Measurements from ENCODE around the gene VSTM2L. TPM values are rescaled to one million over a fixed set of nuclear protein-coding genes. Genes with fewer than 3 reads are reported as not detected.

The VSTM2L gene
- total RNA-seq, 1 experiment from 2014 or later, result 0.71 TPM

GRCh38 chr20:37937686-37938085 is 34.8 kb downstream of the VSTM2L start:
- BruUV-seq (replicated peaks), result no TSS peak
- no peak overlapping the region for H3K27ac Mint-ChIP-seq (ENCODE audit: unreplicated experiment)
- H3K27me3 Mint-ChIP-seq (ENCODE audit: unreplicated experiment), result peaks cover 57% of the 10 kb centered on the region
- TF ChIP-seq CTCF (IDR thresholded peaks at IDR 0.05; ENCODE audit: unreplicated experiment), result no peak
- intact Hi-C loops (cut with micrococcal nuclease; ENCODE audit: unreplicated experiment), result no loop called here
- H3K4me3 Mint-ChIP-seq (ENCODE audit: low read depth, unreplicated experiment), result no peak overlapping the region
- no peaks in the 10 kb centered on the region for H3K9me3 Mint-ChIP-seq (ENCODE audit: low read depth, unreplicated experiment)
- no peaks in the 10 kb centered on the region for H3K36me3 Mint-ChIP-seq (ENCODE audit: insufficient read depth, unreplicated experiment)
- CTCF ChIA-PET, result interaction anchor here (0.7 kb wide), 1 partner anchor 715 kb away, joined by 5 read pairs; no protein-coding TSS in a partner anchor
- no peak for DNase-seq
- H3K4me1 Mint-ChIP-seq (ENCODE audit: low read depth, unreplicated experiment), result no peaks in the 10 kb centered on the region

- CTCF ChIA-PET, result interaction anchor here (0.7 kb wide), 1 partner anchor 715 kb away, joined by 5 read pairs; no protein-coding TSS in a partner anchor
- TF ChIP-seq CTCF (IDR thresholded peaks at IDR 0.05; ENCODE audit: unreplicated experiment), result no peak
- Mint-ChIP-seq H3K4me1 (ENCODE audit: low read depth, unreplicated experiment) (no peaks in the 10 kb centered on the region), H3K27me3 (ENCODE audit: unreplicated experiment) (peaks cover 51% of the 10 kb centered on the region), H3K9me3 (ENCODE audit: low read depth, unreplicated experiment) (no peaks in the 10 kb centered on the region), H3K4me3 (ENCODE audit: low read depth, unreplicated experiment) (no peak overlapping the region), H3K27ac (ENCODE audit: unreplicated experiment) (no peak overlapping the region), H3K36me3 (ENCODE audit: insufficient read depth, unreplicated experiment) (no peaks in the 10 kb centered on the region)
- DNase-seq, result no peak
- BruUV-seq (replicated peaks), result no TSS peak
- intact Hi-C loops (cut with micrococcal nuclease; ENCODE audit: unreplicated experiment), result no loop called here
These were observed 35.3 kb downstream of the VSTM2L start for GRCh38 chr20:37938181-37938750.

- DNase-seq, result no peak
These were observed 36.0 kb downstream of the VSTM2L start for GRCh38 chr20:37938954-37939353.

GRCh38 chr20:37939701-37940560 is 37.0 kb downstream of the VSTM2L start:
- Mint-ChIP-seq H3K4me1 (ENCODE audit: low read depth, unreplicated experiment) (no peaks in the 10 kb centered on the region), H3K27me3 (ENCODE audit: unreplicated experiment) (peaks cover 38% of the 10 kb centered on the region), H3K36me3 (ENCODE audit: insufficient read depth, unreplicated experiment) (no peaks in the 10 kb centered on the region), H3K4me3 (ENCODE audit: low read depth, unreplicated experiment) (no peak overlapping the region), H3K9me3 (ENCODE audit: low read depth, unreplicated experiment) (no peaks in the 10 kb centered on the region), H3K27ac (ENCODE audit: unreplicated experiment) (no peak overlapping the region)
- BruUV-seq (replicated peaks), result no TSS peak
- DNase-seq, result no peak
- intact Hi-C loops (cut with micrococcal nuclease; ENCODE audit: unreplicated experiment), result no loop called here
- no peak for TF ChIP-seq CTCF (IDR thresholded peaks at IDR 0.05; ENCODE audit: unreplicated experiment)
- CTCF ChIA-PET, result interaction anchor here (0.5 kb wide), 1 partner anchor 12 kb away, joined by 3 read pairs; no protein-coding TSS in a partner anchor

More at GRCh38 chr20:37938954-37939353, 36.0 kb downstream of the VSTM2L start:
- Mint-ChIP-seq H3K27ac (ENCODE audit: unreplicated experiment) (no peak overlapping the region), H3K4me1 (ENCODE audit: low read depth, unreplicated experiment) (no peaks in the 10 kb centered on the region), H3K9me3 (ENCODE audit: low read depth, unreplicated experiment) (no peaks in the 10 kb centered on the region), H3K27me3 (ENCODE audit: unreplicated experiment) (peaks cover 44% of the 10 kb centered on the region), H3K36me3 (ENCODE audit: insufficient read depth, unreplicated experiment) (no peaks in the 10 kb centered on the region), H3K4me3 (ENCODE audit: low read depth, unreplicated experiment) (no peak overlapping the region)
- intact Hi-C loops (cut with micrococcal nuclease; ENCODE audit: unreplicated experiment), result no loop called here
- no TSS peak for BruUV-seq (replicated peaks)
- CTCF ChIA-PET, result no interaction called here
- no peak for TF ChIP-seq CTCF (IDR thresholded peaks at IDR 0.05; ENCODE audit: unreplicated experiment)
